ENCODE data around the gene TAC4.
A peak's percentile ranks its signal among the peaks of the same experiment; 100 is the strongest.

TAC4 gene

GRCh38 chr17:49848019-49848473 is at the start of gene TAC4:
TAC4 (minus strand) TSS chr17:49848069; CDS start chr17:49848017, 52 bp downstream.
- DNase-seq (ENCODE audit: low read depth in 2 of 2) = no peak

- no peak for DNase-seq (ENCODE audit: low read depth in 2 of 2)
Observed at GRCh38 chr17:49896860-49897259, 49.0 kb upstream of the TAC4 start.

- DNase-seq (ENCODE audit: low read depth in 2 of 2) = no peak
Observed at GRCh38 chr17:49896222-49896621, 48.4 kb upstream of the TAC4 start.

GRCh38 chr17:49895812-49896211 is 47.9 kb upstream of the TAC4 start:
- DNase-seq (ENCODE audit: low read depth in 2 of 2) = no peak

- DNase-seq (ENCODE audit: low read depth in 2 of 2) = no peak
Observed at GRCh38 chr17:49894761-49895160, 46.9 kb upstream of the TAC4 start.

- DNase-seq (ENCODE audit: low read depth in 2 of 2) = no peak
Observed at GRCh38 chr17:49891694-49892389, 44.0 kb upstream of the TAC4 start.

GRCh38 chr17:49891271-49891670 is 43.4 kb upstream of the TAC4 start:
- DNase-seq (ENCODE audit: low read depth in 2 of 2) = no peak

GRCh38 chr17:49890852-49891251 is 43.0 kb upstream of the TAC4 start:
- no peak for DNase-seq (ENCODE audit: low read depth in 2 of 2)

- DNase-seq (ENCODE audit: low read depth in 2 of 2) = no peak
Observed at GRCh38 chr17:49890077-49890821, 42.4 kb upstream of the TAC4 start.

- DNase-seq (ENCODE audit: low read depth in 2 of 2) = no peak
Observed at GRCh38 chr17:49889500-49889899, 41.6 kb upstream of the TAC4 start.

GRCh38 chr17:49887744-49888360 is 40.0 kb upstream of the TAC4 start:
- DNase-seq (ENCODE audit: low read depth in 2 of 2) = no peak

GRCh38 chr17:49887086-49887743 is 39.3 kb upstream of the TAC4 start:
- no peak for DNase-seq (ENCODE audit: low read depth in 2 of 2)

- DNase-seq (ENCODE audit: low read depth in 2 of 2) = no peak
Observed at GRCh38 chr17:49886036-49886435, 38.2 kb upstream of the TAC4 start.

GRCh38 chr17:49882434-49882833 is 34.6 kb upstream of the TAC4 start:
- no peak for DNase-seq (ENCODE audit: low read depth in 2 of 2)

- DNase-seq (ENCODE audit: low read depth in 2 of 2) = no peak
Observed at GRCh38 chr17:49881054-49881402, 33.2 kb upstream of the TAC4 start.

- DNase-seq (ENCODE audit: low read depth in 2 of 2) = peak; percentile 63 to 66
Observed at GRCh38 chr17:49880291-49881053, 32.6 kb upstream of the TAC4 start.

- no peak for DNase-seq (ENCODE audit: low read depth in 2 of 2)
Observed at GRCh38 chr17:49878931-49879904, 31.3 kb upstream of the TAC4 start.

GRCh38 chr17:49875685-49876084 is 27.8 kb upstream of the TAC4 start:
- no peak for DNase-seq (ENCODE audit: low read depth in 2 of 2)

GRCh38 chr17:49874911-49875310 is 27.0 kb upstream of the TAC4 start:
- DNase-seq (ENCODE audit: low read depth in 2 of 2) = no peak

GRCh38 chr17:49873926-49874325 is 26.1 kb upstream of the TAC4 start:
- no peak for DNase-seq (ENCODE audit: low read depth in 2 of 2)
